H1 (cell line): Measurements from ENCODE around the gene SEMA3A.

ENCODE experiments used
- CTCF ChIP-seq, 3 experiments: IDR thresholded peaks; 1 replicate in 2 of 3; 2 replicates in 1 of 3; pipeline versions ENCODE4 v1.5.1 to v1.6.1; 2011; ENCODE audit warnings: low read length in 3 of 3, mild to moderate bottlenecking in 3 of 3, inconsistent platforms in 2 of 3, low read depth in 1 of 3, moderate library complexity in 1 of 3; ENCODE audit not compliant: insufficient read depth in 1 of 3; ENCODE audit errors: control extremely low read depth in 1 of 3
- EZH2 ChIP-seq: fragments of 200-600 bp; sonication (generic); IDR thresholded peaks from 2 replicates; pipeline ENCODE4 v1.7.1; 2012; ENCODE audit warnings: low read depth, mild to moderate bottlenecking, moderate library complexity, low read length, inconsistent platforms; ENCODE audit not compliant: severe bottlenecking
- POLR2AphosphoS5 ChIP-seq: IDR thresholded peaks from 2 replicates; pipeline ENCODE4 v1.6.1; 2011; ENCODE audit warnings: low read depth, low read length
- TAF1 ChIP-seq: IDR thresholded peaks from 2 replicates; pipeline ENCODE4 v1.6.1; 2011; ENCODE audit warnings: mild to moderate bottlenecking, low read depth, low read length

GRCh38 chr7:84106291-84106690 lies 88.3 kb downstream of the SEMA3A start:
- TF ChIP-seq CTCF (IDR thresholded peaks at IDR 0.05; ENCODE audit: control extremely low read depth in 1 of 3, insufficient read depth in 1 of 3, low read depth in 1 of 3, low read length in 3 of 3) (no peak), EZH2 (no peak), TAF1 (no peak), POLR2AphosphoS5 (no peak)
